HepG2 (cell line): ENCODE measurements around the gene EPB41. TPM values are rescaled to one million over a fixed set of nuclear protein-coding genes. Genes with fewer than 3 reads are reported as not detected.
A peak's percentile ranks its signal among the peaks of the same experiment; 100 is the strongest.

Experiments used
- BRCA1 ChIP-seq: sonication (generic); formaldehyde crosslinking; IDR thresholded peaks from 2 replicates; pipeline ENCODE4 v1.4.0; 2020; ENCODE audit warnings: missing genetic modification reagents
- IKZF1 ChIP-seq: fragments of 450-650 bp; IDR thresholded peaks from 2 replicates; pipeline ENCODE4 v1.7.1; 2016
- RBFOX2 ChIP-seq: fragments of 200-400 bp; formaldehyde crosslinking; IDR thresholded peaks from 2 replicates; pipeline ENCODE4 v1.6.1; 2017; ENCODE audit warnings: low read depth, mild to moderate bottlenecking, low read length
- RNF2 ChIP-seq: fragments of 450-650 bp; conservative IDR thresholded peaks from 2 replicates; pipeline ENCODE4 v1.6.1; 2016; ENCODE audit warnings: low read depth
- SAP130 ChIP-seq: IDR thresholded peaks from 2 replicates; pipeline ENCODE4 v1.6.1; 2016; ENCODE audit warnings: low read depth
- ZBTB21 ChIP-seq: sonication (generic); formaldehyde crosslinking; IDR thresholded peaks from 2 replicates; pipeline ENCODE4 v1.4.0; 2020; ENCODE audit warnings: missing genetic modification reagents
- ZNF629 ChIP-seq: sonication (generic); formaldehyde crosslinking; conservative IDR thresholded peaks from 2 replicates; pipeline ENCODE4 v1.5.0; 2020; ENCODE audit warnings: missing genetic modification reagents
- ZNF670 ChIP-seq: sonication (generic); formaldehyde crosslinking; IDR thresholded peaks from 2 replicates; pipeline ENCODE4 v1.8.0; 2022; ENCODE audit warnings: mild to moderate bottlenecking, missing genetic modification reagents, borderline replicate concordance
- polyA plus RNA-seq, 8 experiments: library from polyadenylated mRNA; depleted of rRNA in 3 of 8; stranded (reverse) in 7 of 8; unstranded in 1 of 8; fragments of >200 nt; fragmentation: Illumina TruSeq in 4 of 8; extraction: Trizol in 4 of 8; gene quantifications; 2 replicates each; pipeline versions ENCODE4 v1.2.1 to v1.2.3, GENCODE V29; 2011 to 2016; ENCODE audit warnings: low read depth in 4 of 8, missing spikeins in 1 of 8, mixed read lengths in 1 of 8; ENCODE audit not compliant: insufficient read depth in 1 of 8
- total RNA-seq, 5 experiments: library from RNA; depleted of rRNA; stranded (reverse); fragments of >200 nt; fragmentation: Illumina TruSeq; extraction: Trizol; gene quantifications; 2 replicates each; pipeline ENCODE4 v1.2.3, GENCODE V29; 2016; ENCODE audit warnings: low read depth in 1 of 5
- TF ChIP-seq, protein P1 (sequence below): sonication (generic); formaldehyde crosslinking; IDR thresholded peaks from 2 replicates; pipeline ENCODE4 v1.4.0; 2020; ENCODE audit warnings: mild to moderate bottlenecking, missing genetic modification reagents
- TF ChIP-seq, protein P2 (sequence below): sonication (generic); formaldehyde crosslinking; IDR thresholded peaks from 2 replicates; pipeline ENCODE4 v1.8.1; 2023; ENCODE audit warnings: mild to moderate bottlenecking, inconsistent platforms, moderate library complexity, missing genetic modification reagents, borderline replicate concordance
- TF ChIP-seq, protein P3 (sequence below): sonication (generic); formaldehyde crosslinking; IDR thresholded peaks from 2 replicates; pipeline ENCODE4 v1.5.0; 2020; ENCODE audit warnings: missing genetic modification reagents
- TF ChIP-seq, protein P4 (sequence below): sonication (generic); formaldehyde crosslinking; IDR thresholded peaks from 2 replicates; pipeline ENCODE4 v1.4.0; 2020; ENCODE audit warnings: low read depth, missing genetic modification reagents
- TF ChIP-seq, protein P5 (sequence below): sonication (generic); formaldehyde crosslinking; IDR thresholded peaks from 2 replicates; pipeline ENCODE4 v1.4.0; 2020; ENCODE audit warnings: missing genetic modification reagents

EPB41 gene
- total and polyA plus RNA-seq, 2 of the 13 experiments (the other 11 are each of a cell fraction or from before 2014, with no cell fraction given), result 34.5 to 46.7 TPM

DNA sequence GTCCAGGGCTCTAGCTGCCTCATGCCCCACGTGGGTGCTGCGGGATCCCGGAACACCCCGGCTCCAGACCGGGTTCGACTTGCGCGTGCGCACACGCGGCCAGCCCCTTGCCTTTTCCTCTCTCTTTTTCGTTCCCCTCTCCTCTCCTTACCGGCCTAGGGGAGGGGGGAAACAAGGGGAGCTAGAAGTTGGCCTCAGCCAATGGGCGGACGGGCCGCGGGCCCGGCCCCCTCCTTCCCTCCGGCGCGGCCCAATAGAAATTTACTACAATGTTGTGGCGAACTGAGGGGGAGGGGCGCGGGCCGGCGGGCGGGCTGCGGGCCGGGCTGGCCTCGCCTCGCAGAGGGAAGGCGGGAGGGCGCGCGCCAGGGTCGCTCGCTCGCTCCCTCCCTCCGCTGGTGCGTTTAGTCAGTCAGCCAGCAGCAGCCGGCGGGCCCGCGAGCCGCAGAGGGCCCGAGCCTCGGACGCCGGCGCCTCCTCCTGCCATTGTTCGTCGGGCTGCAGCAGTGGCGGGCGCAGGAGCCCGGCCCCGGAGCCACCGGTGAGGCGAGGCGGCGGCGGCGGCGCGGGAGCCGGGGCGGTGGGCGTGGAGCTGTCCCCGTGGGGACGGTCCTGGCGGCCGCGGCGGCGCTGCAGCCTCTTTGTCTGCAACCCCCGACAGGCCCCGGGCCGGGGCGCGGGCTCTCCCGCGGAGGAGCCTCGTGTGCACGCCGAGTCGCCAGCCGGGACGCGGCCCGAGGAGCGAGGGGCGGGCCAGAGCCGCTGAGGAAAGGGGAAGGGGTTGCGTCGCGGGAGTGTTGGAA is at the start of gene EPB41 (continued):
- TF ChIP-seq, protein P1, sequence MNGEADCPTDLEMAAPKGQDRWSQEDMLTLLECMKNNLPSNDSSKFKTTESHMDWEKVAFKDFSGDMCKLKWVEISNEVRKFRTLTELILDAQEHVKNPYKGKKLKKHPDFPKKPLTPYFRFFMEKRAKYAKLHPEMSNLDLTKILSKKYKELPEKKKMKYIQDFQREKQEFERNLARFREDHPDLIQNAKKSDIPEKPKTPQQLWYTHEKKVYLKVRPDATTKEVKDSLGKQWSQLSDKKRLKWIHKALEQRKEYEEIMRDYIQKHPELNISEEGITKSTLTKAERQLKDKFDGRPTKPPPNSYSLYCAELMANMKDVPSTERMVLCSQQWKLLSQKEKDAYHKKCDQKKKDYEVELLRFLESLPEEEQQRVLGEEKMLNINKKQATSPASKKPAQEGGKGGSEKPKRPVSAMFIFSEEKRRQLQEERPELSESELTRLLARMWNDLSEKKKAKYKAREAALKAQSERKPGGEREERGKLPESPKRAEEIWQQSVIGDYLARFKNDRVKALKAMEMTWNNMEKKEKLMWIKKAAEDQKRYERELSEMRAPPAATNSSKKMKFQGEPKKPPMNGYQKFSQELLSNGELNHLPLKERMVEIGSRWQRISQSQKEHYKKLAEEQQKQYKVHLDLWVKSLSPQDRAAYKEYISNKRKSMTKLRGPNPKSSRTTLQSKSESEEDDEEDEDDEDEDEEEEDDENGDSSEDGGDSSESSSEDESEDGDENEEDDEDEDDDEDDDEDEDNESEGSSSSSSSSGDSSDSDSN (CRISPR knock-in tag), result peak; percentile 71; the same call in 1 of the 2 replicates
- TF ChIP-seq BRCA1 (CRISPR knock-in tag) (no peak), RNF2 (0 out of 2 replicates have a peak, but pooled peaks have one; percentile 26), SAP130 (CRISPR knock-in tag) (peak; percentile 86), ZNF670 (no peak), IKZF1 (no peak), ZBTB21 (CRISPR knock-in tag) (no peak), ZNF629 (no peak), RBFOX2 (peak; percentile 70)
- TF ChIP-seq, protein P2, sequence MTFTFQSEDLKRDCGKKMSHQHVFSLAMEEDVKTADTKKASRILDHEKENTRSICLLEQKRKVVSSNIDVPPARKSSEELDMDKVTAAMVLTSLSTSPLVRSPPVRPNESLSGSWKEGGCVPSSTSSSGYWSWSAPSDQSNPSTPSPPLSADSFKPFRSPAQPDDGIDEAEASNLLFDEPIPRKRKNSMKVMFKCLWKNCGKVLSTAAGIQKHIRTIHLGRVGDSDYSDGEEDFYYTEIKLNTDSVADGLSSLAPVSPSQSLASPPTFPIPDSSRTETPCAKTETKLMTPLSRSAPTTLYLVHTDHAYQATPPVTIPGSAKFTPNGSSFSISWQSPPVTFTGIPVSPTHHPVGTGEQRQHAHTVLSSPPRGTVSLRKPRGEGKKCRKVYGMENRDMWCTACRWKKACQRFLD, result no peak
- TF ChIP-seq, protein P3, sequence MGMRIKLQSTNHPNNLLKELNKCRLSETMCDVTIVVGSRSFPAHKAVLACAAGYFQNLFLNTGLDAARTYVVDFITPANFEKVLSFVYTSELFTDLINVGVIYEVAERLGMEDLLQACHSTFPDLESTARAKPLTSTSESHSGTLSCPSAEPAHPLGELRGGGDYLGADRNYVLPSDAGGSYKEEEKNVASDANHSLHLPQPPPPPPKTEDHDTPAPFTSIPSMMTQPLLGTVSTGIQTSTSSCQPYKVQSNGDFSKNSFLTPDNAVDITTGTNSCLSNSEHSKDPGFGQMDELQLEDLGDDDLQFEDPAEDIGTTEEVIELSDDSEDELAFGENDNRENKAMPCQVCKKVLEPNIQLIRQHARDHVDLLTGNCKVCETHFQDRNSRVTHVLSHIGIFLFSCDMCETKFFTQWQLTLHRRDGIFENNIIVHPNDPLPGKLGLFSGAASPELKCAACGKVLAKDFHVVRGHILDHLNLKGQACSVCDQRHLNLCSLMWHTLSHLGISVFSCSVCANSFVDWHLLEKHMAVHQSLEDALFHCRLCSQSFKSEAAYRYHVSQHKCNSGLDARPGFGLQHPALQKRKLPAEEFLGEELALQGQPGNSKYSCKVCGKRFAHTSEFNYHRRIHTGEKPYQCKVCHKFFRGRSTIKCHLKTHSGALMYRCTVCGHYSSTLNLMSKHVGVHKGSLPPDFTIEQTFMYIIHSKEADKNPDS (CRISPR knock-in tag), result no peak
- TF ChIP-seq, protein P4, sequence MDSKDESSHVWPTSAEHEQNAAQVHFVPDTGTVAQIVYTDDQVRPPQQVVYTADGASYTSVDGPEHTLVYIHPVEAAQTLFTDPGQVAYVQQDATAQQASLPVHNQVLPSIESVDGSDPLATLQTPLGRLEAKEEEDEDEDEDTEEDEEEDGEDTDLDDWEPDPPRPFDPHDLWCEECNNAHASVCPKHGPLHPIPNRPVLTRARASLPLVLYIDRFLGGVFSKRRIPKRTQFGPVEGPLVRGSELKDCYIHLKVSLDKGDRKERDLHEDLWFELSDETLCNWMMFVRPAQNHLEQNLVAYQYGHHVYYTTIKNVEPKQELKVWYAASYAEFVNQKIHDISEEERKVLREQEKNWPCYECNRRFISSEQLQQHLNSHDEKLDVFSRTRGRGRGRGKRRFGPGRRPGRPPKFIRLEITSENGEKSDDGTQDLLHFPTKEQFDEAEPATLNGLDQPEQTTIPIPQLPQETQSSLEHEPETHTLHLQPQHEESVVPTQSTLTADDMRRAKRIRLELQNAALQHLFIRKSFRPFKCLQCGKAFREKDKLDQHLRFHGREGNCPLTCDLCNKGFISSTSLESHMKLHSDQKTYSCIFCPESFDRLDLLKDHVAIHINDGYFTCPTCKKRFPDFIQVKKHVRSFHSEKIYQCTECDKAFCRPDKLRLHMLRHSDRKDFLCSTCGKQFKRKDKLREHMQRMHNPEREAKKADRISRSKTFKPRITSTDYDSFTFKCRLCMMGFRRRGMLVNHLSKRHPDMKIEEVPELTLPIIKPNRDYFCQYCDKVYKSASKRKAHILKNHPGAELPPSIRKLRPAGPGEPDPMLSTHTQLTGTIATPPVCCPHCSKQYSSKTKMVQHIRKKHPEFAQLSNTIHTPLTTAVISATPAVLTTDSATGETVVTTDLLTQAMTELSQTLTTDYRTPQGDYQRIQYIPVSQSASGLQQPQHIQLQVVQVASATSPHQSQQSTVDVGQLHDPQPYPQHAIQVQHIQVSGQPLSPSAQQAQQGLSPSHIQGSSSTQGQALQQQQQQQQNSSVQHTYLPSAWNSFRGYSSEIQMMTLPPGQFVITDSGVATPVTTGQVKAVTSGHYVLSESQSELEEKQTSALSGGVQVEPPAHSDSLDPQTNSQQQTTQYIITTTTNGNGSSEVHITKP (CRISPR knock-in tag), result no peak
- TF ChIP-seq, protein P5, sequence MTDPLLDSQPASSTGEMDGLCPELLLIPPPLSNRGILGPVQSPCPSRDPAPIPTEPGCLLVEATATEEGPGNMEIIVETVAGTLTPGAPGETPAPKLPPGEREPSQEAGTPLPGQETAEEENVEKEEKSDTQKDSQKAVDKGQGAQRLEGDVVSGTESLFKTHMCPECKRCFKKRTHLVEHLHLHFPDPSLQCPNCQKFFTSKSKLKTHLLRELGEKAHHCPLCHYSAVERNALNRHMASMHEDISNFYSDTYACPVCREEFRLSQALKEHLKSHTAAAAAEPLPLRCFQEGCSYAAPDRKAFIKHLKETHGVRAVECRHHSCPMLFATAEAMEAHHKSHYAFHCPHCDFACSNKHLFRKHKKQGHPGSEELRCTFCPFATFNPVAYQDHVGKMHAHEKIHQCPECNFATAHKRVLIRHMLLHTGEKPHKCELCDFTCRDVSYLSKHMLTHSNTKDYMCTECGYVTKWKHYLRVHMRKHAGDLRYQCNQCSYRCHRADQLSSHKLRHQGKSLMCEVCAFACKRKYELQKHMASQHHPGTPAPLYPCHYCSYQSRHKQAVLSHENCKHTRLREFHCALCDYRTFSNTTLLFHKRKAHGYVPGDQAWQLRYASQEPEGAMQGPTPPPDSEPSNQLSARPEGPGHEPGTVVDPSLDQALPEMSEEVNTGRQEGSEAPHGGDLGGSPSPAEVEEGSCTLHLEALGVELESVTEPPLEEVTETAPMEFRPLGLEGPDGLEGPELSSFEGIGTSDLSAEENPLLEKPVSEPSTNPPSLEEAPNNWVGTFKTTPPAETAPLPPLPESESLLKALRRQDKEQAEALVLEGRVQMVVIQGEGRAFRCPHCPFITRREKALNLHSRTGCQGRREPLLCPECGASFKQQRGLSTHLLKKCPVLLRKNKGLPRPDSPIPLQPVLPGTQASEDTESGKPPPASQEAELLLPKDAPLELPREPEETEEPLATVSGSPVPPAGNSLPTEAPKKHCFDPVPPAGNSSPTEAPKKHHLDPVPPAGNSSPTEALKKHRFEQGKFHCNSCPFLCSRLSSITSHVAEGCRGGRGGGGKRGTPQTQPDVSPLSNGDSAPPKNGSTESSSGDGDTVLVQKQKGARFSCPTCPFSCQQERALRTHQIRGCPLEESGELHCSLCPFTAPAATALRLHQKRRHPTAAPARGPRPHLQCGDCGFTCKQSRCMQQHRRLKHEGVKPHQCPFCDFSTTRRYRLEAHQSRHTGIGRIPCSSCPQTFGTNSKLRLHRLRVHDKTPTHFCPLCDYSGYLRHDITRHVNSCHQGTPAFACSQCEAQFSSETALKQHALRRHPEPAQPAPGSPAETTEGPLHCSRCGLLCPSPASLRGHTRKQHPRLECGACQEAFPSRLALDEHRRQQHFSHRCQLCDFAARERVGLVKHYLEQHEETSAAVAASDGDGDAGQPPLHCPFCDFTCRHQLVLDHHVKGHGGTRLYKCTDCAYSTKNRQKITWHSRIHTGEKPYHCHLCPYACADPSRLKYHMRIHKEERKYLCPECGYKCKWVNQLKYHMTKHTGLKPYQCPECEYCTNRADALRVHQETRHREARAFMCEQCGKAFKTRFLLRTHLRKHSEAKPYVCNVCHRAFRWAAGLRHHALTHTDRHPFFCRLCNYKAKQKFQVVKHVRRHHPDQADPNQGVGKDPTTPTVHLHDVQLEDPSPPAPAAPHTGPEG (CRISPR knock-in tag), result no peak
